Large intestine (tissue), 3 donors: ENCODE data around the gene CAPZA1. TPM values are rescaled to one million over a fixed set of nuclear protein-coding genes. Genes with fewer than 3 reads are reported as not detected.
"Not testable (repeated sequence)": the region's sequence is repeated elsewhere in the genome, so short reads cannot be mapped to it uniquely, and the experiment has no call there.

ENCODE experiments used
- DNase-seq, 2 donors: peaks; one replicate each; pipeline versions ENCODE4 v3.0.0 to v3.0.0-alpha.2; 2013
- H3K27ac ChIP-seq: one replicate; pipeline ENCODE4 v1.5.1; 2013; ENCODE audit warnings: low read length
- H3K27me3 ChIP-seq: 2 replicates; pipeline ENCODE4 v1.6.1; 2013; ENCODE audit warnings: low read length; ENCODE audit not compliant: control insufficient read depth, insufficient read depth
- H3K36me3 ChIP-seq: 2 replicates; pipeline ENCODE4 v1.6.1; 2013; ENCODE audit warnings: low read length; ENCODE audit not compliant: control insufficient read depth, insufficient read depth
- H3K4me1 ChIP-seq: one replicate; pipeline ENCODE4 v1.6.1; 2013; ENCODE audit warnings: low read length; ENCODE audit not compliant: control insufficient read depth, insufficient read depth
- H3K4me3 ChIP-seq: one replicate; pipeline ENCODE4 v1.5.1; 2013; ENCODE audit warnings: low read length
- H3K9me3 ChIP-seq: one replicate; pipeline ENCODE4 v1.6.1; 2013; ENCODE audit warnings: mild to moderate bottlenecking, low read depth, low read length, moderate library complexity; ENCODE audit not compliant: control insufficient read depth
- WGBS: methylation state at CpG from one replicate; pipeline ENCODE4 v1.1.5; 2013; ENCODE audit warnings: low lambda C conversion rate; ENCODE audit not compliant: insufficient coverage; 5-methylcytosine and 5-hydroxymethylcytosine counted together
- polyA plus RNA-seq: library from polyadenylated mRNA; unstranded; fragments of 120-200 nt; gene quantifications from one replicate; pipeline ENCODE4 v1.2.1, GENCODE V29; 2013

Gene CAPZA1
- polyA plus RNA-seq, 1 donor, result 110 TPM

- no peak overlapping the region for H3K27ac ChIP-seq
- H3K27me3 ChIP-seq, result no peaks in the 10 kb centered on the region
- no peaks in the 10 kb centered on the region for H3K9me3 ChIP-seq
- 100% methylated on average over 2 of the region's 5 CpGs for WGBS
- H3K4me3 ChIP-seq, result no peak overlapping the region
- DNase-seq, result no peak
- peaks cover 18% of the 10 kb centered on the region for H3K36me3 ChIP-seq
- peaks cover 5% of the 10 kb centered on the region for H3K4me1 ChIP-seq
These were observed 6.6 kb downstream of the CAPZA1 start for GRCh38 chr1:112626193-112626592.

- Histone ChIP-seq H3K9me3 (no peaks in the 10 kb centered on the region), H3K27ac (no peak overlapping the region), H3K27me3 (no peaks in the 10 kb centered on the region), H3K4me1 (no peaks in the 10 kb centered on the region), H3K4me3 (no peak overlapping the region), H3K36me3 (peaks cover 18% of the 10 kb centered on the region)
- no peak for DNase-seq
These were observed 7.3 kb downstream of the CAPZA1 start for GRCh38 chr1:112626887-112627286.

- Histone ChIP-seq H3K27me3 (no peaks in the 10 kb centered on the region), H3K4me3 (no peak overlapping the region), H3K9me3 (no peaks in the 10 kb centered on the region), H3K36me3 (peaks cover 18% of the 10 kb centered on the region), H3K27ac (no peak overlapping the region), H3K4me1 (no peaks in the 10 kb centered on the region)
- WGBS, result no CpG with 5 or more reads among the region's 2 CpGs
- DNase-seq, result no peak
These were observed 8.9 kb downstream of the CAPZA1 start for GRCh38 chr1:112628516-112628915.

- H3K4me3 ChIP-seq, result no peak overlapping the region
- H3K9me3 ChIP-seq, result no peaks in the 10 kb centered on the region
- DNase-seq, result no peak
- H3K27ac ChIP-seq, result no peak overlapping the region
- H3K4me1 ChIP-seq, result no peaks in the 10 kb centered on the region
- no peaks in the 10 kb centered on the region for H3K27me3 ChIP-seq
- peaks cover 18% of the 10 kb centered on the region for H3K36me3 ChIP-seq
These were observed 9.6 kb downstream of the CAPZA1 start for GRCh38 chr1:112629256-112629655.

GRCh38 chr1:112633628-112634027, 14.0 kb downstream of the CAPZA1 start:
- peaks cover 5% of the 10 kb centered on the region for H3K36me3 ChIP-seq
- H3K4me1 ChIP-seq, result no peaks in the 10 kb centered on the region
- H3K4me3 ChIP-seq, result no peak overlapping the region
- no peak for DNase-seq
- H3K27me3 ChIP-seq, result no peaks in the 10 kb centered on the region
- no peak overlapping the region for H3K27ac ChIP-seq
- no peaks in the 10 kb centered on the region for H3K9me3 ChIP-seq
- WGBS, result 90% methylated on average over 1 of the region's 2 CpGs

- no peaks in the 10 kb centered on the region for H3K4me1 ChIP-seq
- H3K4me3 ChIP-seq, result no peak overlapping the region
- no peak for DNase-seq
- no peak overlapping the region for H3K27ac ChIP-seq
- no peaks in the 10 kb centered on the region for H3K27me3 ChIP-seq
- peaks cover 5% of the 10 kb centered on the region for H3K36me3 ChIP-seq
- no peaks in the 10 kb centered on the region for H3K9me3 ChIP-seq
These were observed 14.7 kb downstream of the CAPZA1 start for GRCh38 chr1:112634367-112634766.

- no peaks in the 10 kb centered on the region for H3K4me1 ChIP-seq
- no peak overlapping the region for H3K4me3 ChIP-seq
- no peaks in the 10 kb centered on the region for H3K9me3 ChIP-seq
- no peaks in the 10 kb centered on the region for H3K27me3 ChIP-seq
- no peak overlapping the region for H3K27ac ChIP-seq
- WGBS, result 89% methylated on average over 1 of the region's 2 CpGs
- no peak for DNase-seq
- H3K36me3 ChIP-seq, result peaks cover 1% of the 10 kb centered on the region
These were observed 16.4 kb downstream of the CAPZA1 start for GRCh38 chr1:112636056-112636455.

GRCh38 chr1:112636597-112637253, 17.1 kb downstream of the CAPZA1 start:
- H3K27ac ChIP-seq, result no peak overlapping the region

GRCh38 chr1:112637254-112638109, 17.9 kb downstream of the CAPZA1 start:
- Histone ChIP-seq H3K27ac (no peak overlapping the region), H3K4me1 (no peaks in the 10 kb centered on the region), H3K9me3 (no peaks in the 10 kb centered on the region), H3K4me3 (no peak overlapping the region), H3K27me3 (no peaks in the 10 kb centered on the region), H3K36me3 (no peaks in the 10 kb centered on the region)
- WGBS, result no CpG with 5 or more reads among the region's 4 CpGs
- DNase-seq, result no peak

More at GRCh38 chr1:112636597-112637253, 17.1 kb downstream of the CAPZA1 start:
- H3K4me3 ChIP-seq, result no peak overlapping the region
- H3K4me1 ChIP-seq, result no peaks in the 10 kb centered on the region
- no peaks in the 10 kb centered on the region for H3K27me3 ChIP-seq
- no peaks in the 10 kb centered on the region for H3K36me3 ChIP-seq
- H3K9me3 ChIP-seq, result no peaks in the 10 kb centered on the region
- DNase-seq, result no peak

GRCh38 chr1:112638110-112638428, 18.4 kb downstream of the CAPZA1 start:
- Histone ChIP-seq H3K27me3 (no peaks in the 10 kb centered on the region), H3K9me3 (no peaks in the 10 kb centered on the region), H3K27ac (no peak overlapping the region), H3K36me3 (no peaks in the 10 kb centered on the region), H3K4me3 (no peak overlapping the region), H3K4me1 (no peaks in the 10 kb centered on the region)
- no peak for DNase-seq
- no CpG with 5 or more reads among the region's 1 CpG for whole genome bisulfite sequencing

GRCh38 chr1:112640437-112640836, 20.8 kb downstream of the CAPZA1 start:
- H3K36me3 ChIP-seq, H3K4me3 ChIP-seq, H3K9me3 ChIP-seq, H3K27me3 ChIP-seq, H3K4me1 ChIP-seq, H3K27ac ChIP-seq, DNase-seq: not testable (repeated sequence)
- no CpG with 5 or more reads among the region's 23 CpGs for WGBS
